ENCODE measurements around the gene CP. TPM values are rescaled to one million over a fixed set of nuclear protein-coding genes. Genes with fewer than 3 reads are reported as not detected.

Gene CP
- total and polyA plus RNA-seq, 3 experiments from 2014 or later: not detected

DNA sequence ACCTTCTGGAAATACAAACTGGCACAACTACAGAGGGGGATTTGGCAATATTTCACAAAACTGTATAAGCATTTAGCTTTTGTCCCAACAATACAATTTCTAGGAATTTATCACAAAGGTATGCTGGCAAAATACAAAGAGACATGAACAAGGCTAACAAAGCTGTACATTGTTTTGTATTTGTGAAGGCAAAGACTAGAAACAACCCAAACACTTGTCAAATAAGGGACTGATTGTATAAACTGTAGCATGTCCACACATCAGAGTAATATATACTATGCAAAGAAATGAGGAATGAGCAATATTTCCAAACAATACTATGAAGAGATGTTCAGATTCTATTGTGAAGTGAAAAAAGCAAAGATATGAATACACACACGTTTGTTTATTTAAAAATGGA, 26.4 kb downstream of the CP start:
- Mint-ChIP-seq H3K4me3 (no peak overlapping the region), H3K36me3 (no peaks in the 10 kb centered on the region), H3K4me1 (peaks cover 0 to 4% (median 0%) of the 10 kb centered on the region in 3 donors), H3K9me3 (no peaks in the 10 kb centered on the region), H3K27ac (no peak overlapping the region), H3K27me3 (peaks cover 0 to 3% of the 10 kb centered on the region in 2 donors)
- H3K27ac ChIP-seq (ENCODE audit: low read depth, low read length): no peak overlapping the region
- no peak overlapping the region for H3K4me3 ChIP-seq (ENCODE audit: low read length)
- H3K9me3 ChIP-seq (ENCODE audit: low read length): no peaks in the 10 kb centered on the region
- CTCF ChIA-PET: no interaction called here
- no peaks in the 10 kb centered on the region for H3K36me3 ChIP-seq (ENCODE audit: insufficient read depth, low read length)
- H3K27me3 ChIP-seq (ENCODE audit: insufficient read depth, low read length, poor library complexity, severe bottlenecking): no peaks in the 10 kb centered on the region
- no peaks in the 10 kb centered on the region for H3K4me1 ChIP-seq (ENCODE audit: insufficient read depth, low read length)
- DNase-seq: no peak
- POLR2A ChIA-PET: no interaction called here

DNA sequence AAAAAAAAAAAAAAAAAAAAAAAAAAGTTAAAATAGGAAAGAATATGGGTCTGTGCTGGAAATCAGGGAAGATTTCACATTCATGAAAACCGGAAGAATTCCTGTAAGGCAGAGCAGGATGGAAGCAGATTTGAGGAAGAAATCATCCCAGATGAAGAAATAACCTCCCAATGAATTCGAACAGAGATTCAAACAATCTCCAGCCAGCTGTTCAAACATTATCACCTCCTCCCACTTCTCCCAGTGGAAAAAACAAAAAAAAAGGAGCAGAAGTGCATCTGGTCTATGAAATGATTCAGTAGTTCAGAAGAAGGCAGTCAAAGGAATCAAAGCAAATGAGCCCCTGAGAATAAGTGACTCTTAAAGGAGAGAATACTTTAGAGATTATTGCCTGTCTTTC, 33.1 kb downstream of the CP start:
- Mint-ChIP-seq H3K4me3 (no peak overlapping the region), H3K9me3 (no peaks in the 10 kb centered on the region), H3K36me3 (peaks cover 0 to 3% (median 0%) of the 10 kb centered on the region in 3 donors), H3K4me1 (no peaks in the 10 kb centered on the region), H3K27me3 (no peaks in the 10 kb centered on the region), H3K27ac (no peak overlapping the region)
- H3K9me3 ChIP-seq (ENCODE audit: low read length): no peaks in the 10 kb centered on the region
- H3K4me3 ChIP-seq (ENCODE audit: low read length): no peak overlapping the region
- H3K27me3 ChIP-seq (ENCODE audit: insufficient read depth, low read length, poor library complexity, severe bottlenecking): no peaks in the 10 kb centered on the region
- no peaks in the 10 kb centered on the region for H3K36me3 ChIP-seq (ENCODE audit: insufficient read depth, low read length)
- ChIA-PET POLR2A (no interaction called here), CTCF (no interaction called here)
- no peak for DNase-seq
- H3K4me1 ChIP-seq (ENCODE audit: insufficient read depth, low read length): no peaks in the 10 kb centered on the region
- no peak overlapping the region for H3K27ac ChIP-seq (ENCODE audit: low read depth, low read length)

GRCh38 chr3:149186721-149187120, 34.9 kb downstream of the CP start:
- no peaks in the 10 kb centered on the region for H3K4me1 Mint-ChIP-seq
- H3K9me3 ChIP-seq (ENCODE audit: low read length): no peaks in the 10 kb centered on the region
- no peaks in the 10 kb centered on the region for H3K4me1 ChIP-seq (ENCODE audit: insufficient read depth, low read length)
- ChIA-PET POLR2A (no interaction called here), CTCF (no interaction called here)
- no peaks in the 10 kb centered on the region for H3K27me3 Mint-ChIP-seq
- H3K4me3 ChIP-seq (ENCODE audit: low read length): no peak overlapping the region
- DNase-seq: no peak
- H3K9me3 Mint-ChIP-seq: no peaks in the 10 kb centered on the region
- H3K27me3 ChIP-seq (ENCODE audit: insufficient read depth, low read length, poor library complexity, severe bottlenecking): no peaks in the 10 kb centered on the region
- no peak overlapping the region for H3K27ac ChIP-seq (ENCODE audit: low read depth, low read length)
- H3K36me3 ChIP-seq (ENCODE audit: insufficient read depth, low read length): no peaks in the 10 kb centered on the region
- no peak overlapping the region for H3K4me3 Mint-ChIP-seq
- no peak overlapping the region for H3K27ac Mint-ChIP-seq
- peaks cover 0 to 3% (median 0%) of the 10 kb centered on the region in 3 donors for H3K36me3 Mint-ChIP-seq

- no peaks in the 10 kb centered on the region for H3K27me3 ChIP-seq (ENCODE audit: insufficient read depth, low read length, poor library complexity, severe bottlenecking)
- no peak overlapping the region for H3K27ac ChIP-seq (ENCODE audit: low read depth, low read length)
- H3K4me3 Mint-ChIP-seq: no peak overlapping the region
- H3K4me3 ChIP-seq (ENCODE audit: low read length): no peak overlapping the region
- ChIA-PET POLR2A (no interaction called here), CTCF (no interaction called here)
- H3K36me3 ChIP-seq (ENCODE audit: insufficient read depth, low read length): no peaks in the 10 kb centered on the region
- peaks cover 0 to 3% (median 0%) of the 10 kb centered on the region in 3 donors for H3K36me3 Mint-ChIP-seq
- no peaks in the 10 kb centered on the region for H3K4me1 ChIP-seq (ENCODE audit: insufficient read depth, low read length)
- no peak for DNase-seq
- H3K4me1 Mint-ChIP-seq: no peaks in the 10 kb centered on the region
- no peak overlapping the region for H3K27ac Mint-ChIP-seq
- H3K27me3 Mint-ChIP-seq: no peaks in the 10 kb centered on the region
- no peaks in the 10 kb centered on the region for H3K9me3 ChIP-seq (ENCODE audit: low read length)
- H3K9me3 Mint-ChIP-seq: no peaks in the 10 kb centered on the region
These were observed 35.4 kb downstream of the CP start for GRCh38 chr3:149186219-149186618.

DNA sequence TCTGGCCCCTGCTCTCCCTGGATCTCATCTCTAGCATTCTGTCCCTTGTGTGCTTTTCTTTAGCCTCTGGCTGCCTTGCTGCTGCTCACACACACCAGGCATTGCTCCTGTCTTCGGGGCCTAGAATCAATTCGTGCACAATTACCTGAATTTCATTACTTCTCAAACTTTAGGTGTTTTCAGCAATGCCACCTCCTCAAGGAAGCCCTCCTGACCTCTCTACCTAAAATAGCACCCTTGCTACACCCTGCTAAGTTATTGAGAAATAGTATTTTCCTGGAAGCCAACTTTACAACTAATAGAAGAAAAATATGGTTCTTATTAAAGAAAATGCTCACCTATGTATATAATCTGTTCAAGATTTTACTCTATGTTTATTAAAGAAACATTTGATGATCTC, 40.4 kb downstream of the CP start:
- no peaks in the 10 kb centered on the region for H3K4me1 Mint-ChIP-seq
- Histone ChIP-seq H3K4me3 (ENCODE audit: low read length) (no peak overlapping the region), H3K36me3 (ENCODE audit: insufficient read depth, low read length) (peaks cover 15% of the 10 kb centered on the region), H3K9me3 (ENCODE audit: low read length) (no peaks in the 10 kb centered on the region), H3K4me1 (ENCODE audit: insufficient read depth, low read length) (no peaks in the 10 kb centered on the region), H3K27ac (ENCODE audit: low read depth, low read length) (no peak overlapping the region), H3K27me3 (ENCODE audit: insufficient read depth, low read length, poor library complexity, severe bottlenecking) (no peaks in the 10 kb centered on the region)
- H3K36me3 Mint-ChIP-seq: peaks cover 0 to 19% (median 13%) of the 10 kb centered on the region in 3 donors
- no peaks in the 10 kb centered on the region for H3K9me3 Mint-ChIP-seq
- no peak overlapping the region for H3K27ac Mint-ChIP-seq
- no peak for DNase-seq
- CTCF ChIA-PET: no interaction called here
- H3K4me3 Mint-ChIP-seq: no peak overlapping the region
- no peaks in the 10 kb centered on the region for H3K27me3 Mint-ChIP-seq
- POLR2A ChIA-PET: no interaction called here

GRCh38 chr3:149180057-149180573, 41.5 kb downstream of the CP start:
- Mint-ChIP-seq H3K9me3 (no peaks in the 10 kb centered on the region), H3K4me1 (peaks cover under 1 to 7% (median 2%) of the 10 kb centered on the region in 3 donors), H3K27me3 (no peaks in the 10 kb centered on the region), H3K36me3 (peaks cover 0 to 19% (median 16%) of the 10 kb centered on the region in 3 donors), H3K27ac (no peak overlapping the region), H3K4me3 (no peak overlapping the region)
- Histone ChIP-seq H3K4me1 (ENCODE audit: insufficient read depth, low read length) (no peaks in the 10 kb centered on the region), H3K27me3 (ENCODE audit: insufficient read depth, low read length, poor library complexity, severe bottlenecking) (no peaks in the 10 kb centered on the region), H3K4me3 (ENCODE audit: low read length) (no peak overlapping the region), H3K36me3 (ENCODE audit: insufficient read depth, low read length) (peaks cover 15% of the 10 kb centered on the region), H3K27ac (ENCODE audit: low read depth, low read length) (no peak overlapping the region), H3K9me3 (ENCODE audit: low read length) (no peaks in the 10 kb centered on the region)
- ChIA-PET POLR2A (no interaction called here), CTCF (no interaction called here)
- no peak for DNase-seq

DNA sequence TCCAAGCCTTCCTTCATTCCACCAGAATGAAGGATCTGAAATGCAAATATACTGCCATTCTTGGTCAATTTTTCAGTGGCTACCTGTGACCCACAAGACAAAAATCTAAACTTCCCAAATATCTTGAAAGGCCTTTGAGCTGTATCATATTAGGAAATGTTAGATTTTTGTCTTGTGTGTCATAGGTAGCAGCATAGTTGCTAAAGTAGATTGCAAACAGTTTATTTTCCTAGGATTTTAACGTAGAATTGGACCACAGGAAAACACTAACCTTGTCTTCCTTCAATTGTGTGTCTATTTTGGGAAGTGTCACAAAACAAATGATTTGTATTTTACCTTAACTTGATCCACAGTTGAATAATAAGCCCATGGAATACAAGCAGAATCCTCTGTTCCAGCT, 42.4 kb downstream of the CP start:
- CTCF ChIA-PET: interaction anchor here (0.9 kb wide), 1 partner anchor 11 kb away, joined by 3 read pairs; no protein-coding TSS in a partner anchor
- Mint-ChIP-seq H3K27me3 (no peaks in the 10 kb centered on the region), H3K9me3 (no peaks in the 10 kb centered on the region), H3K36me3 (peaks cover 0 to 20% (median 20%) of the 10 kb centered on the region in 3 donors), H3K4me3 (no peak overlapping the region), H3K27ac (peak overlapping the region in 2 of 8 donors; percentile 51 to 62), H3K4me1 (peaks cover 8 to 16% (median 11%) of the 10 kb centered on the region in 3 donors)
- POLR2A ChIA-PET: no interaction called here
- H3K27me3 ChIP-seq (ENCODE audit: insufficient read depth, low read length, poor library complexity, severe bottlenecking): no peaks in the 10 kb centered on the region
- peaks cover 15% of the 10 kb centered on the region for H3K36me3 ChIP-seq (ENCODE audit: insufficient read depth, low read length)
- no peaks in the 10 kb centered on the region for H3K9me3 ChIP-seq (ENCODE audit: low read length)
- H3K27ac ChIP-seq (ENCODE audit: low read depth, low read length): no peak overlapping the region
- no peaks in the 10 kb centered on the region for H3K4me1 ChIP-seq (ENCODE audit: insufficient read depth, low read length)
- DNase-seq: no peak
- H3K4me3 ChIP-seq (ENCODE audit: low read length): no peak overlapping the region

GRCh38 chr3:149177122-149177521, 44.5 kb downstream of the CP start:
- Mint-ChIP-seq H3K4me1 (peaks cover 14 to 25% (median 15%) of the 10 kb centered on the region in 3 donors), H3K9me3 (no peaks in the 10 kb centered on the region), H3K4me3 (no peak overlapping the region), H3K27me3 (no peaks in the 10 kb centered on the region), H3K27ac (no peak overlapping the region), H3K36me3 (peaks cover 4 to 38% (median 28%) of the 10 kb centered on the region in 3 donors)
- ChIA-PET POLR2A (no interaction called here), CTCF (no interaction called here)
- no peaks in the 10 kb centered on the region for H3K4me1 ChIP-seq (ENCODE audit: insufficient read depth, low read length)
- peaks cover 18% of the 10 kb centered on the region for H3K36me3 ChIP-seq (ENCODE audit: insufficient read depth, low read length)
- no peaks in the 10 kb centered on the region for H3K9me3 ChIP-seq (ENCODE audit: low read length)
- H3K27ac ChIP-seq (ENCODE audit: low read depth, low read length): no peak overlapping the region
- H3K4me3 ChIP-seq (ENCODE audit: low read length): no peak overlapping the region
- H3K27me3 ChIP-seq (ENCODE audit: insufficient read depth, low read length, poor library complexity, severe bottlenecking): no peaks in the 10 kb centered on the region
- no peak for DNase-seq

- Histone ChIP-seq H3K27me3 (ENCODE audit: insufficient read depth, low read length, poor library complexity, severe bottlenecking) (no peaks in the 10 kb centered on the region), H3K4me1 (ENCODE audit: insufficient read depth, low read length) (no peaks in the 10 kb centered on the region), H3K4me3 (ENCODE audit: low read length) (no peak overlapping the region), H3K9me3 (ENCODE audit: low read length) (no peaks in the 10 kb centered on the region), H3K27ac (ENCODE audit: low read depth, low read length) (no peak overlapping the region), H3K36me3 (ENCODE audit: insufficient read depth, low read length) (peaks cover 21% of the 10 kb centered on the region)
- Mint-ChIP-seq H3K36me3 (peaks cover 10 to 55% (median 37%) of the 10 kb centered on the region in 3 donors), H3K9me3 (no peaks in the 10 kb centered on the region), H3K4me1 (peaks cover 14 to 25% (median 15%) of the 10 kb centered on the region in 3 donors), H3K4me3 (no peak overlapping the region), H3K27me3 (no peaks in the 10 kb centered on the region), H3K27ac (peak overlapping the region in 3 of 8 donors; percentile 16 to 58 (median 57))
- ChIA-PET POLR2A (no interaction called here), CTCF (no interaction called here)
- DNase-seq: peak in 1 of 5 donors; percentile 3
These were observed 46.7 kb downstream of the CP start for GRCh38 chr3:149174901-149175300.

Measured in CD8-positive, alpha-beta memory T cell (primary cell).